GM18868 (cell line): ENCODE results near the gene NSFL1C.
"Not testable (repeated sequence)": the region's sequence is repeated elsewhere in the genome, so short reads cannot be mapped to it uniquely, and the experiment has no call there.

Experiments used
- ATAC-seq: cut with Tn5 transposase; IDR thresholded peaks from one replicate; pipeline ENCODE4 v1.9.1; 2021; ENCODE audit warnings: mild to moderate bottlenecking, moderate library complexity; ENCODE audit not compliant: unreplicated experiment

The NSFL1C gene

GRCh38 chr20:1427457-1428054 lies 39.1 kb downstream of the NSFL1C start:
- no peak for ATAC-seq

- ATAC-seq = no peak
These were observed 40.3 kb downstream of the NSFL1C start for GRCh38 chr20:1426231-1426849.

GRCh38 chr20:1424336-1424735 lies 42.3 kb downstream of the NSFL1C start:
- no peak for ATAC-seq

GRCh38 chr20:1423625-1424106 lies 43.0 kb downstream of the NSFL1C start:
- ATAC-seq = no peak

GRCh38 chr20:1423206-1423605 lies 43.4 kb downstream of the NSFL1C start:
- no peak for ATAC-seq

- ATAC-seq = no peak
These were observed 43.9 kb downstream of the NSFL1C start for GRCh38 chr20:1422753-1423152.

- ATAC-seq = no peak
These were observed 46.6 kb downstream of the NSFL1C start for GRCh38 chr20:1420066-1420465.

- no peak for ATAC-seq
These were observed 48.3 kb downstream of the NSFL1C start for GRCh38 chr20:1418350-1418749.

- ATAC-seq = no peak
These were observed 48.9 kb downstream of the NSFL1C start for GRCh38 chr20:1417790-1418189.

- ATAC-seq = no peak
These were observed 49.4 kb downstream of the NSFL1C start for GRCh38 chr20:1417273-1417672.

GRCh38 chr20:1415667-1416468 lies 50.8 kb downstream of the NSFL1C start:
- ATAC-seq = no peak

- ATAC-seq = no peak
These were observed 51.7 kb downstream of the NSFL1C start for GRCh38 chr20:1414982-1415381.

GRCh38 chr20:1405801-1406200 lies 60.8 kb downstream of the NSFL1C start:
- ATAC-seq = no peak

GRCh38 chr20:1403624-1404023 lies 63.0 kb downstream of the NSFL1C start:
- ATAC-seq = no peak

- no peak for ATAC-seq
These were observed 64.5 kb downstream of the NSFL1C start for GRCh38 chr20:1402149-1402548.

GRCh38 chr20:1401451-1401907 lies 65.2 kb downstream of the NSFL1C start:
- ATAC-seq = no peak

- ATAC-seq = not testable (repeated sequence)
These were observed 66.8 kb downstream of the NSFL1C start for GRCh38 chr20:1399678-1400366.

- not testable (repeated sequence) for ATAC-seq
These were observed 68.5 kb downstream of the NSFL1C start for GRCh38 chr20:1398185-1398584.

- no peak for ATAC-seq
These were observed 68.9 kb downstream of the NSFL1C start for GRCh38 chr20:1397710-1398109.

- ATAC-seq = no peak
These were observed 69.9 kb downstream of the NSFL1C start for GRCh38 chr20:1396702-1397101.

GRCh38 chr20:1396264-1396663 lies 70.4 kb downstream of the NSFL1C start:
- ATAC-seq = no peak
